NAMALWA (cell line): ENCODE measurements around the gene FAT1.

Experiments
- DNase-seq: peaks from one replicate; pipeline ENCODE4 v3.0.0-alpha.2; 2015; ENCODE audit warnings: low spot score

Gene FAT1

DNA sequence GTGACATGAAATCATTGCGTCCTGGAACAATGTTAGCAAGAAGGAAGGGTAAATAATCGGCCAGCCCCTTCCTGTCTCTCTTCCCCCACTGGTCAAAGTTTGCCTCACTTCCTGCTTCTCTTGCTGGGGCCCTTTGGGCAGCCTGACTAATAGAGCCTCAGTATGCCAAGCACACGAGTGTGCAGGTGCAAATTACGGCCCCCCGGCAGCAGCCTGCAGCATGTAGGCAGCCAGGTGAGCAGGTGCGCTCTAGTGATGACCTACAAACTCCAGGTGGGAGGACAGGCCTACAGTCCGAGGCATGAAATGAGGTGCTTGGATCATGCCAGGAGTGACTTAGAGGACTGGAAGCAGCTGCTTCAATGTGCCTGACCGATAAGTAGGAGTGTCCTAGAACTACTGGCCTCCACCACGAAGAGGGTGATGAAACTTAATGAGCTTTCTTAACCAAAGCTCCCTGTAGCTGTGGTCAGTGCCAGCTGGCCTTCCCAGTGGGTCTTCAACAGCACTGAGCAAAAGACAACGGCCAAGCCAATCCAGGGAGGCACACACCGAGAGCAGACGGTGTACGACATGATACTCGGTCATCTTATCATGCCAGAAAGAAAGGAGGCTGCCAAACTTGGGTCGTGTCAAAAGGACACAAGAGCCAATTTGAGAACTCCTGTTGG is 26.1 kb upstream of the FAT1 start:
- no peak for DNase-seq

- DNase-seq: no peak
Measured at GRCh38 chr4:186746581-186746980, 22.9 kb upstream of the FAT1 start.

GRCh38 chr4:186743261-186743660 is 19.6 kb upstream of the FAT1 start:
- DNase-seq: no peak

- DNase-seq: no peak
Measured at GRCh38 chr4:186740822-186741221, 17.2 kb upstream of the FAT1 start.

DNA sequence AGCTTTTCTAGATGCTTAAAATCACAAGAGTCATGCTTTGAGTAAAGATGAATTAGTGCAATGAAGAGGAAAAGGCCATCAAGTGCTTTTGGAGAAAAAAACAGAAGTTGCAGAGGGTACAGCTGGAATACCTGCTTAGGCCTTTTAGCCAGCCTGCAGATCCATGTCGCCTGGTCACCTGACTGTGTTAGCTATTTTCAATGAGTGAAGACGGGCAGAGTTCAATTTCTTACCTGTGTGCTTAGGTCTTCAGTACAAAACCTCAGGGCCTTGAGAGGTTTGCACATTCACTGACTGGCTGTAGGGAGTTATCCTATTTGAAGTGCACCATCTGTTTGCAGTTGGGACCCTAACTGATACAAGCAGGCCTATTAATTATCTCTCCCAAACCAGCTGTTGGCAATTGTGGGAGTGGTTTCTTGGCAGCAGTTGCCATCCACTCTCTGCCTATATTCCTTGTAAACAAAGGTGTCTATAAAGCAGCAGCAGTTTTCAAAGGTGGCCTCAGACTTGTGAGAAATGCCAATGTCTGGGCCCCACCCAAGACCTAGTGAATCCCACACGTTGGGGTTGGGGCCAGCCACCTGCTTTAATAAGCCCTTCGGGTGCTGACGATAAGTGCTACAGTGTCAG is 16.3 kb upstream of the FAT1 start:
- no peak for DNase-seq

DNA sequence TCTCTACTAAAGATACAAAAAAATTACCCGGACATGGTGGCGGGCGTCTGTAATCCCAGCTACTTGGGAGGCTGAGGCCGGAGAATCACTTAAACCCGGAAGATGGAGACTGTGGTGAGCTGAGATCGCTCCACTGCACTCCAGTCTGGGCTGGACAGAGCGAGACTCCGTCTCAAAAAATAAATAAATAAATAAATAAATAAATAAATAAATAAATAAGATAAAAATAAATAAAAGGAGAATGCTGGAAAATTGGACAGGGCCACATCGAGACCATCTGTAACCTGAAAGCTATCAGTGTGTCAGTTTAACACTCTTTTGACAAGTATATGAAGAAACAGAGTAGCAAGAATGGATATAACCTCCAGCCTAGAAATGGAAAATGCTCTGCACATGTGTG is 15.7 kb upstream of the FAT1 start:
- DNase-seq: no peak

DNA sequence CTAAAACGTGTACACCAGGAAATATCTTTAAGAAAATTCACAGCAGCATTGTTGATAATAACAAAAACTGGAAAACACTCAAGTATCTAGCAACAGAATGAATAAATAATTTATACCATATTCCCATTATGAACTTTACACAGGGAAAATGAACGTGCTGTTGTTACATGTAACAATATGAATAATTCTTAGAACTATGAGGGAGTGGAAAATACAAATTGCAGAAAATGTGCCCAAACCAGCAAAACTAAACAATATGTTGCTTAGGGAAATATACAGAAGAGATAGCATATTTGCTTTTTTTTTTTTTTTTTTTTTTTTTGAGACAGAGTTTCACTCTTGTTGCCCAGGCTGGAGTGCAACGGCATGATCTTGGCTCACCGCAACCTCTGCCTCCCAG is 14.8 kb upstream of the FAT1 start:
- DNase-seq: no peak

DNA sequence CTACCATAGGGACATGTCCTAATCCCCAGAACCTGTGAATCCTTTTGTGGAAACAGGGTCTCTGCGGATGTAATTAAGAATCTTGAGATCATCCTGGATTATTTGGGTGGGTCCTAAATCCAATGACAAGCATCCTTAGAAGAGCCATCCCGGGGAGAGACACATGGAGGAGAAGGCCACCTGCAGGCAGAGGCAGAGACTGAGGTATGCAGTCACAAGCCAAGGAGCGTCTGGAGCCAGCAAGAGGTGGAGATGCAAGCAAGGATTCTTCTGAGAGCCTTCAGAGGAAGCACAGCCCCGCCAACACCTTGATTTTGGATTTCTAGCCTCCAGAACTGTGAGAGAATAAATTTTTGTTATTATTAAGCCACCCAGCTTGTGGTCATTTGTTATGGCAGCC is 13.8 kb upstream of the FAT1 start:
- no peak for DNase-seq

DNA sequence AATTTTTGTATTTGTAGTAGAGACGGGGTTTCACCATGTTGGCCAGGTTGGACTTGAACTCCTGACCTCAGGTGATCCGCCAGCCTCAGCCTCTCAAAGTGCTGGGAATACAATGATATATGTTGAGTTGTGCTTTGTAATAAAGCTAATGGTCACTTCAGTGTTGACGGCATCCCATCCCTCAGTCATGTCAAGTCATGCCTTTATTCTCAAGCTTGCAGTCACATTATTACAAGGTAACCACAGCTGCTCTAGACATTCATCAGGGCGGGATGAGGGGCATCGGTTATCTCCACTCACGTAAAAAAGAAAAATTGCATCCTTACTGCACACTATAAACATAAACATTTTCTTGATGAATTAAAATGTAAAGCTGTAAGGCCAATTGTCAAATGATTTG is 12.8 kb upstream of the FAT1 start:
- no peak for DNase-seq

DNA sequence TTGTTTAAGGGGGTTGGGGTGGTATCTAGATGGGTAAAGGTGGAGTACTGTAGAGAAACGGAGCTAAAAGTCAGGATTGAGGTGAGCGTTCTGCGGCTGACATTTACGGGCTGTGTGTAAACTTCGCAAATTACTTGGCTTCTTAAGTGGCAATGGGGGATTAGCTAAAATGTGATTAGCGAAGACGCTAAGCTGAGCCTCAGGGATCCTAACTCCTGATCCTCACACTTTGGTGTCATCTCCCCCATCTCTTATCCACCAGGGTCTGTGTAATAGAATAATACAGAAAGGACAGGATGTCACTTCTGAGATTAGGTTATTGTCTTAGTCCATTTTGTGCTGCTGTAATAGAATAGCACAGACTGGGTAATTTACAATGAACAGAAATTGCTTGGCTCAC is 10.6 kb upstream of the FAT1 start:
- no peak for DNase-seq

- DNase-seq: no peak
Measured at GRCh38 chr4:186733778-186734177, 10.1 kb upstream of the FAT1 start.

GRCh38 chr4:186730621-186731020 is 7.0 kb upstream of the FAT1 start:
- no peak for DNase-seq

- DNase-seq: no peak
Measured at GRCh38 chr4:186729856-186730255, 6.2 kb upstream of the FAT1 start.

- DNase-seq: no peak
Measured at GRCh38 chr4:186728631-186729271, 5.1 kb upstream of the FAT1 start.

GRCh38 chr4:186727977-186728519 is 4.4 kb upstream of the FAT1 start:
- DNase-seq: no peak

DNA sequence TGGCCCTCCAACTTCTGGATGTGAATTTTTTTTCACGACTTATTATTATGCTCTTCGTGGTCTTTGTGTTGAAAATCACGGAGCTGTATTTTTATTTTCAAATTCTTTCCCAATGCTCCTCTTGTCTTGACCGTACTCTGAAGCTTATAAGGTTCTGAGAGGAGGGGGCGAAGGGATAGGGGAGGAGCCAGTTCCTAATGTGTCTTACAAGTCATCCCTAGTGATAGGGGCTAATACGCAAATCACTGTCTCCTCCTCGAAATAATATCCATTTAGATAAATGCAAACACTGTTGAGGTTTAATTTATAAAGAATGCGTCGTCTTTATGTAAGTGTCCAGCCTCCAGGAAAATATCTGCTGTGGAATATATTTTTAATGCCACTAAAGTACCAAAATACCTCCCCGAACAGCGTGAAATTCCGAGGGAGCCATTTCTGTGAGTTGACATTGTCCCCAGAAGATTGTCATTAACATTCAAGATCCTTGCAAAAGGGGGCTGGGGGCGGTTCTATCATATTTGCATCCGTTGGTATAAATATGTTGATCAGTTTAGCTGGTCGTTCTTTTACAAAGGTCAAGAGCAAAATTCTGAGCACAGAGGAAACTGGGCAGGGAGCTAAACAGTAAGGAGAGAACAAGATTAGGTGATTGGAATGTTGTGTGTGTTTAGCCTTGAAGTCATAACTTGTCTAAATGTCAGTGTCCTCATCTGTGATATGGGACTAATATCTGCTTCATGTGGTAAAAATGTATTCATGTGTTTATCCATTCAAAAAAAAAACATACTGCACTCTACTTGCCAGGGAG is 3.7 kb upstream of the FAT1 start:
- no peak for DNase-seq

DNA sequence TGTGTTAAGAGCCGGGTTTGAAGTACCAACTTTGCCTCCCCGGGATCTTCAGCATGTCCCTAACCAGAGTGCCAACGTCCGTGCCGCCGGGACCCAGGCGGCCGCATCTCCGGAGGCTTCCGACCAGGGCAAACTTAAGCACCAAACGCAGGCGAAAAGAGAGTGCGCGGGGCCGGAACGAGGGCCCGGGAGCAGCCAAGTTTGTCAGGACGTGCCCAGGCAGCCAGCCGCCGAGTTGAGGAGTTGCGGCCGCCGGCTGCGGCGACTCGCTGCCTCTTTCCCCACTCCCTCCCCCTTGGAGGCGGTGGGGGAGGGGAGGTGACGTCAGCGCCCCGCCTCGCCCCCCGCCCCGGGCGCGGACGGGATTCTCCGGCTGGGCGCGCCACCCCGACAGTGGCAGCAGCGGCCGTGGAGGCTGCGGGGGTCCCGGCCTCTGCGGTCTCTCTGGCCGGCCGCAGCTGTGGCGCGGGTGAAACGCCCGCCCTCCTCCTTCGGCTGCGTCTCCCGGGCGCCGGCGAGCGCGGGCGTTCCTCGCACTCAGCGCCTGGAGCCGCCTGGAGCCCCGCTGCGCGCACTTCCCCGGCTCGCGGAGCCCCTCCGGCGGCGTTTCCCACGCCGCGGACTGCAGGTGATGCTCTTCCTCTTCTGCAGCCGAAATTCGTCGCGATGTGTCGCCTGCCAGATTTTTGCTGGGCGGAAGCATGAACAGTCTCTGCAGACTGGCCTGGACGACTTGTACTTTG is 2.9 kb upstream of the FAT1 start:
- DNase-seq: no peak

GRCh38 chr4:186725469-186726425 is 2.1 kb upstream of the FAT1 start:
- no peak for DNase-seq

DNA sequence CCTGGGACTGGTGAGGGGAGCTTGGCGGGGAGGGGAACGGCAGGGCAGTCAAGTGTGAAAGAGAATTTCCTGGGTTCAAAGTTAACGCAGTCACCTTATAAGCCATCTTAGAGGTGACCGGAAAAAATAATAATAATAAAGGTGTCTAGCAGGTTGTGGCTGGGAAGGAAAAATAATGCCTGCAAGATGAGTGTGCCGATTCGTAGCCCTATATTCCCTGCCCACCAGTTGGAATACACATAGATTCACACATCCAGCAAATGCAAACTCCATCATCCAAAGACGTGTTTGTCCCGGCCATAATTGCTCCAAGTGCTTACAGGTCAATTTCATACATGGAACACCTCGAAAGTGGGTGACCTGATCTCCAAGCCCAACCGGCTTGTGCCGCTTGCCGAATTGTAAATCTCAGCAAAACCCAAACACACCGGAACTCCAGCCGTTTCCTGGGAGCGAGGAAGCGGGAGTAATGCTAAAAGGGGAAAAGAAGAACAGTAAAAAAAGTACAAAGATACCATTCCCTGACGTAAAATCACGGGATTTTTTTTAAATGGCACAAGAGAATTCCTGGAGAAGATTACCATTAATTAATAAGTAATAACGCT is 1.3 kb upstream of the FAT1 start:
- no peak for DNase-seq
